Measurements from ENCODE around the gene MAB21L4. TPM values are rescaled to one million over a fixed set of nuclear protein-coding genes. Genes with fewer than 3 reads are reported as not detected.

Gene MAB21L4
- total RNA-seq, 2 experiments from 2014 or later, result not detected

DNA sequence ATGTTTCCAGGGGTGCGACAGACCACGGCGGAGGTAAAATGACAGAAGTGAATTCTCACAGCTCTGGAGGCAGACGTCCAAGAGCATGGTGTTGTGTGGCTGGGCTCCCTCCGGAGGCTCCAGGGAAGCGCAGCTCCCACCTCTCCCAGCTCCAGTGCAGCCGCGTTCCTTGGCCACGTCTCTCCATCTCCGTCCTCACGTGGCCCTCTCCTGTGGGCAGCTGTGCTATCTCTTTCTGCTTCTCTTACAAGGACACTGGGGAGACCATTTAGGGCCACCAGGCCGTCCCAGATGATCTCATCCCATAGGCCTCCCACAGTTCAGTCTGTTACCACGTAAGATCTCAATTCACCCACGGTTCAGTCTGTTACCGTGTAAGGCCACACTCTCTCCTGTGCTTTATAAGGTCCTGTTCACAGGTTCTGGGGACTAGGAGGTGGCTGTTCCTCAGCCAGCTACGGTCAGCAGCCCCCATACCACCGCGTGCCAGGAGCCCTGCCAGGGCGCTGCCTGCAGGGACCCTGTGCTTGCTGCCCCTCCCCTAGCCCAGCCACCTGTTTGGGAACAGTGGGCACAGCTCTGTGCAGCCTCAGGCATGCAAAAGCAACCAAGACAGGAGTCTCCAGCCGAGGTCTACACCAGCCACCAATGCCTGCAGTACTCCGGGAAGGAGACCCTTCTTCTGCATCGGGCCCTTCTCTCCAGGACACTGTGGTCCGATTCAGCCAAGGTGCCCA, 2.9 kb upstream of the MAB21L4 start:
- ChIA-PET CTCF (no interaction called here), POLR2A (no interaction called here)
- Mint-ChIP-seq H3K4me3 (no peak overlapping the region), H3K4me1 (no peaks in the 10 kb centered on the region), H3K27me3 (no peaks in the 10 kb centered on the region), H3K36me3 (ENCODE audit: low read depth) (no peaks in the 10 kb centered on the region), H3K27ac (no peak overlapping the region), H3K9me3 (no peaks in the 10 kb centered on the region)
- DNase-seq, result no peak

- no peaks in the 10 kb centered on the region for H3K4me1 Mint-ChIP-seq
- H3K27me3 Mint-ChIP-seq, result no peaks in the 10 kb centered on the region
- POLR2A ChIA-PET, result no interaction called here
- no peaks in the 10 kb centered on the region for H3K36me3 Mint-ChIP-seq (ENCODE audit: low read depth)
- no peak overlapping the region for H3K27ac Mint-ChIP-seq
- no peaks in the 10 kb centered on the region for H3K9me3 Mint-ChIP-seq
- CTCF ChIA-PET, result interaction anchor here (0.6 kb wide), 1 partner anchor 73 kb away, joined by 3 read pairs; no protein-coding TSS in a partner anchor
- no peak overlapping the region for H3K4me3 Mint-ChIP-seq
- no peak for DNase-seq
Observed at GRCh38 chr2:240898108-240898730, 2.3 kb upstream of the MAB21L4 start.

- H3K4me3 Mint-ChIP-seq, result no peak overlapping the region
- no peak overlapping the region for H3K27ac Mint-ChIP-seq
- H3K4me1 Mint-ChIP-seq, result no peaks in the 10 kb centered on the region
- H3K27me3 Mint-ChIP-seq, result no peaks in the 10 kb centered on the region
- no peak for DNase-seq
- ChIA-PET POLR2A (no interaction called here), CTCF (no interaction called here)
- no peaks in the 10 kb centered on the region for H3K9me3 Mint-ChIP-seq
- no peaks in the 10 kb centered on the region for H3K36me3 Mint-ChIP-seq (ENCODE audit: low read depth)
Observed at GRCh38 chr2:240896871-240897692, 1.1 kb upstream of the MAB21L4 start.

DNA sequence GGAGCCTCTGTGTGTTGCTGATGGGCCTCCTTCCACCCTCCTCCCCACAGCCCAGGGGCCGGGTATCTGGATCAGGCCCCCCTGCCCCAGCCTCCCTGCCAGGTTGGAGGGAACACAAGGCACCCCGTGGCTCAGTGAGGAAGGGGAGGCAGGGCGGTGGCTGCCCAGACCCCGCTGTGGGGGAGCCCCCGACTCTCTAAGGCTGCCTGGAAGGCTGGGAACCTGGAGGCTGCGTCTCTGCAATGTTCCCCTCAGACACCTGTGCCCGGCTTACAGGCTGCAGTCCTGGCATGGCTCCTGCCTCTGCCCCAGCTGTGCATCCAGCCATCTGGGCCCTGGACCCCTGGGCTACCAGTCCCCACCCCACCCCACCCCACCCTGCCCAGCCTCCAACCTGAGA, 438 bp upstream of the MAB21L4 start:
- Mint-ChIP-seq H3K9me3 (no peaks in the 10 kb centered on the region), H3K4me3 (no peak overlapping the region), H3K36me3 (ENCODE audit: low read depth) (no peaks in the 10 kb centered on the region), H3K27me3 (no peaks in the 10 kb centered on the region), H3K4me1 (no peaks in the 10 kb centered on the region), H3K27ac (no peak overlapping the region)
- ChIA-PET CTCF (no interaction called here), POLR2A (no interaction called here)
- no peak for DNase-seq

GRCh38 chr2:240894836-240895558, 959 bp downstream of the MAB21L4 start:
- POLR2A ChIA-PET, result no interaction called here
- H3K27ac Mint-ChIP-seq, result no peak overlapping the region
- DNase-seq, result no peak
- H3K27me3 Mint-ChIP-seq, result no peaks in the 10 kb centered on the region
- H3K4me1 Mint-ChIP-seq, result no peaks in the 10 kb centered on the region
- CTCF ChIA-PET, result no interaction called here
- H3K9me3 Mint-ChIP-seq, result no peaks in the 10 kb centered on the region
- no peaks in the 10 kb centered on the region for H3K36me3 Mint-ChIP-seq (ENCODE audit: low read depth)
- H3K4me3 Mint-ChIP-seq, result no peak overlapping the region

DNA sequence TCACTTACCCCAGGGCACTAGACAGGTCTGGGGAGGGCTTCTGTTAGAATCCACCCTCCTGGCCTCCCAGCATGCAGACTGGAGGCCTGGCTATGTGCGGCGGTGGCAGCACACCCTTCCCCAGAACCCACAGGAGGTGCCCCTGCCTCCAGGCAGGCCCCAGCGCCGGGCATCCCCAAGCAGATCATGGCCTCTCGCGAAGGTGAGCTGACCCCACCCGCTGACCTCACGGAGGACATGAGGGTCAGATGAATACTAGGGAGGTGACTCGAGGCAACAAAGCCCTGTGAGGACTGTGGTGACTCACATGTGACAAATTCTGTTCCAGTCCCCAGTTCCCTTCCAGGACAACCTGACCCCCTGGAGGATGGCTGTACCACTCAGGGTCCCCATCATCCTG, 1.9 kb downstream of the MAB21L4 start:
- Mint-ChIP-seq H3K27me3 (no peaks in the 10 kb centered on the region), H3K36me3 (ENCODE audit: low read depth) (no peaks in the 10 kb centered on the region), H3K4me3 (no peak overlapping the region), H3K9me3 (no peaks in the 10 kb centered on the region), H3K27ac (no peak overlapping the region), H3K4me1 (no peaks in the 10 kb centered on the region)
- DNase-seq, result no peak
- ChIA-PET POLR2A (no interaction called here), CTCF (no interaction called here)

DNA sequence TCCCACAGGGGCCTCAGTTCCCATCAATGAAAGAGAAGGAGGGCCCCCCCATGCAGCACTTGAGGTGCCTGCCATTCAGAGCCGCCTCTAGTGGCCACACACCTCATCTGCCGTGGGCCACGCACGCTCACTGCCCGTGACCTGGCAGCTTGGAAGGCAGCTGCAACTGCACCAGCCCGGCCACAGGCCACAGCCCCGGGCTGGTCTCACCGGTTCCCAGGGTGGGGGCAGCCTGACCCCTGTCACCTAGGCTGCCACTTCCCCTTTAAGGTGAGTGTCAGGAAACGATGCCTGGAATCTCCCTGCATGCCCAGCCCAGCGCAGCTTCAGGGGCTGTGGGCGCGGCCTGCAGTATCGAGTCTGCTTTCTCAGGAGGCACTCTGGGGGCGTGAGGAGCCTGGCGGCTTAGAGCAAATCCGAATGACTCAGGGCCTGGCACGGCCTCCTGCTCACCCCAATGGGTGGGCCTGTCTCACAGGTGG, 2.6 kb downstream of the MAB21L4 start:
- no peaks in the 10 kb centered on the region for H3K4me1 Mint-ChIP-seq
- no peaks in the 10 kb centered on the region for H3K27me3 Mint-ChIP-seq
- no peak overlapping the region for H3K4me3 Mint-ChIP-seq
- DNase-seq, result no peak
- no peaks in the 10 kb centered on the region for H3K36me3 Mint-ChIP-seq (ENCODE audit: low read depth)
- H3K27ac Mint-ChIP-seq, result no peak overlapping the region
- ChIA-PET POLR2A (no interaction called here), CTCF (no interaction called here)
- H3K9me3 Mint-ChIP-seq, result no peaks in the 10 kb centered on the region

GRCh38 chr2:240892925-240893324, 3.0 kb downstream of the MAB21L4 start:
- no peak for DNase-seq
- no peak overlapping the region for H3K4me3 Mint-ChIP-seq
- ChIA-PET POLR2A (no interaction called here), CTCF (no interaction called here)
- no peaks in the 10 kb centered on the region for H3K4me1 Mint-ChIP-seq
- no peak overlapping the region for H3K27ac Mint-ChIP-seq
- no peaks in the 10 kb centered on the region for H3K36me3 Mint-ChIP-seq (ENCODE audit: low read depth)
- H3K27me3 Mint-ChIP-seq, result no peaks in the 10 kb centered on the region
- H3K9me3 Mint-ChIP-seq, result no peaks in the 10 kb centered on the region

GRCh38 chr2:240892356-240892755, 3.6 kb downstream of the MAB21L4 start:
- no peak for DNase-seq
- Mint-ChIP-seq H3K9me3 (no peaks in the 10 kb centered on the region), H3K27ac (no peak overlapping the region), H3K4me3 (no peak overlapping the region), H3K27me3 (no peaks in the 10 kb centered on the region), H3K4me1 (no peaks in the 10 kb centered on the region), H3K36me3 (ENCODE audit: low read depth) (no peaks in the 10 kb centered on the region)
- ChIA-PET POLR2A (no interaction called here), CTCF (no interaction called here)

DNA sequence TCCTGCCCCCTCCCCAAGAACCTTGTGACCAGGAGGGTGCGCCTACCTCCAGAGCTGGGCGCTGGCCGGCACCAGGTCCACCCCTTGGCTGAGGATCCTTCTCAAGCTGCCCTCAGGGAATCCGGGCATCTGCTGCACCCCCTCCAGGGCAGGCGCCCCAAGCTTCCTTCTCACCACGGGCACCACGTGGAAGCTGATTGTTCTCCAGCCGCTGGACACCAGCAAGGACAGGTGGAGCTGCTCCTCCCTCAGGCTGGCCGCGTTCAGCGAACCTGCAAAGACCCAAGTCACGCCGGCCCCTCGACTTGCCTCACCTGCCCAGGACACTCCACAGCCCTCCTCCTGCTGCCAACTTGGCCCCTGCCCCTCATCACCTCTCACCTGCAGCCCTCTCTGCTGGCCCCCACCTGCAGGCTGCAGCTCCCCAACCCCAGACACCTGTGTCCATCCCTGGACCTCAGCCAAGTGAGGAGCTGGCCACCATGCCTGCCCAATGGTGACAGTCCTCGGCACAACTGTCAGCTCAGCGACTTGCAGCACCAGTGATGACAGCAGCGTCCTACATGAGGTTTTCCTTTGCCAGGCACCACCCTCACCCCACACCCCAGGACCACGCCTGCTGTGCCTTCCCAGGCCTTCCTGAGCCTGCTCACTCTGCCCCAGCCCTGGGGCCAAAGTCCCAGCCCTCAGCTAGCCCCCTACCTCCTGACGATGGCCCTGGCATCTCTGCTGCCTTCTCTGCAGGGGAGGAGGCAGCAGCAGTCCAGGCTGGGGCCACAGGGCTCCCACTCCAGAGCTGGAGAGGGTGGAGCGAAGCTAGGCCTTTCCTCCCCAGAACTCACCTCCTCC, 4.2 kb downstream of the MAB21L4 start:
- POLR2A ChIA-PET, result no interaction called here

DNA sequence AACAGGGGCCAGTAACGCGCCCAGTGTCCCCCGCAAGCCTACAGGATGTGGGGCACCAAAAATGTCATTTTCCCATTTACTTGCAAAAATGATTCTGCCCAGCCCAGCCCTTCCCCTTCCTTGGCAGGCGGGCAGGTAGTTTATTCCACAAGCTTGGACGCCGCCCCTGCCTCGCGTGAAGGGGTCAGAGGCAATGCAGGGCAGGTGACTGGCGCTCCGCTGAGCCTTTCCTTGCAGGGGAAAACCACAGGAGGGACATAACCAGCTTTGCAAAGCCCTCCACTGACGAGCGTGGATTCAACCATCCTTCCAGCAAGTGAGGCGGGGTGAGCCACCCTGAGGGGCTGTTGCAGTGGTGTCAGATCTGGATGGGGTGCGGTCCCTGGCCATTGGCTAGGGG, 5.3 kb downstream of the MAB21L4 start:
- no peak overlapping the region for H3K27ac Mint-ChIP-seq
- H3K9me3 Mint-ChIP-seq, result no peaks in the 10 kb centered on the region
- H3K4me1 Mint-ChIP-seq, result no peaks in the 10 kb centered on the region
- no peak for DNase-seq
- H3K27me3 Mint-ChIP-seq, result no peaks in the 10 kb centered on the region
- POLR2A ChIA-PET, result no interaction called here
- CTCF ChIA-PET, result interaction anchor here (0.6 kb wide), 1 partner anchor 888 kb away, joined by 3 read pairs; no protein-coding TSS in a partner anchor
- no peak overlapping the region for H3K4me3 Mint-ChIP-seq
- H3K36me3 Mint-ChIP-seq (ENCODE audit: low read depth), result no peaks in the 10 kb centered on the region

More for the DNA sequence above, 4.2 kb downstream of the MAB21L4 start:
- Mint-ChIP-seq H3K27me3 (no peaks in the 10 kb centered on the region), H3K4me1 (no peaks in the 10 kb centered on the region), H3K9me3 (no peaks in the 10 kb centered on the region), H3K4me3 (no peak overlapping the region), H3K27ac (no peak overlapping the region), H3K36me3 (ENCODE audit: low read depth) (no peaks in the 10 kb centered on the region)
- no peak for DNase-seq
- CTCF ChIA-PET, result no interaction called here

- POLR2A ChIA-PET, result no interaction called here
- H3K4me3 Mint-ChIP-seq, result no peak overlapping the region
- H3K36me3 Mint-ChIP-seq (ENCODE audit: low read depth), result no peaks in the 10 kb centered on the region
- CTCF ChIA-PET, result no interaction called here
- no peaks in the 10 kb centered on the region for H3K27me3 Mint-ChIP-seq
- no peak overlapping the region for H3K27ac Mint-ChIP-seq
- no peak for DNase-seq
- H3K9me3 Mint-ChIP-seq, result no peaks in the 10 kb centered on the region
- no peaks in the 10 kb centered on the region for H3K4me1 Mint-ChIP-seq
Observed at GRCh38 chr2:240889601-240890560, 6.1 kb downstream of the MAB21L4 start.

All from activated CD4-positive, alpha-beta memory T cell treated with anti-CD3 and anti-CD28 coated beads, Interleukin-2, amount 10 ng/mL, durations not matched to agents 7 days and 5 days (primary cell).